Type B pancreatic cell (in vitro differentiated cells): ENCODE data around the gene ITGA1. TPM values are rescaled to one million over a fixed set of nuclear protein-coding genes. Genes with fewer than 3 reads are reported as not detected.

ENCODE experiments used
- DNase-seq: peaks from one replicate; pipeline ENCODE4 v3.0.0; 2021; ENCODE audit warnings: mixed read lengths; ENCODE audit not compliant: unreplicated experiment; ENCODE audit errors: extremely low spot score
- H3K27ac Mint-ChIP-seq: 2 replicates; pipeline ENCODE4 v1.8.0; 2021; ENCODE audit warnings: mild to moderate bottlenecking, mixed read lengths
- H3K27me3 Mint-ChIP-seq: 2 replicates; pipeline ENCODE4 v1.8.0; 2021; ENCODE audit warnings: mixed read lengths
- H3K36me3 Mint-ChIP-seq: 2 replicates; pipeline ENCODE4 v1.8.0; 2021; ENCODE audit warnings: mixed read lengths
- H3K4me1 Mint-ChIP-seq: one replicate; pipeline ENCODE4 v1.8.0; 2021; ENCODE audit warnings: mixed read lengths; ENCODE audit not compliant: unreplicated experiment
- H3K4me3 Mint-ChIP-seq: 2 replicates; pipeline ENCODE4 v1.8.0; 2021; ENCODE audit warnings: mild to moderate bottlenecking, mixed read lengths
- H3K9me3 Mint-ChIP-seq: 2 replicates; pipeline ENCODE4 v1.8.0; 2021; ENCODE audit warnings: mixed read lengths
- total RNA-seq: library from RNA; stranded (reverse); gene quantifications from 2 replicates; pipeline ENCODE4 v1.2.1, GENCODE V29; 2021; ENCODE audit warnings: low replicate concordance
- TF ChIP-seq, protein P1 (sequence below): fragments of 200-600 bp; sonication (generic); conservative IDR thresholded peaks from 2 replicates; pipeline ENCODE4 v1.5.0; 2021; ENCODE audit warnings: antibody characterized with exemption, mild to moderate bottlenecking

ITGA1 gene
- total RNA-seq, 1 donor from 2014 or later: 17.0 TPM

DNA sequence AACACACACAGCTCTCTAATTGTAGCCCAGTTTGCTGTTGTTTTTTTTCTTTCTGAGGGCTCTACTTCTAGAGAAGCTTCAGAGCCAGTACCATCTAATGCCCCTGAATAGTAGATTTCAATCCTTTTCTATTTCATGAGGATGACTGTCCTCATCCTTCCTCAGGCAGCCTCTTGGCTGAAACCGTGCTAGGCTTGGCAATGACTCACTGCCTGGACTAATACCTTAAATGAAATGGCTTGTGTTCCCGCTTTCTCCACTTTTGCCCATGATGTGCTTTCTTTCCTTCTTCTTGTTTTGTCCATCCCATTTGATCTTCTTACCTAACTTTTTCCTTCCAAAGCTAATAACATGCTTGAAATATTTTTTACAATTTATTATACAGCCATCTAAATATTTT, 80.1 kb downstream of the ITGA1 start:
- H3K27me3 Mint-ChIP-seq: no peaks in the 10 kb centered on the region
- H3K36me3 Mint-ChIP-seq: no peaks in the 10 kb centered on the region
- peaks cover 7% of the 10 kb centered on the region for H3K4me1 Mint-ChIP-seq
- TF ChIP-seq, protein P1, sequence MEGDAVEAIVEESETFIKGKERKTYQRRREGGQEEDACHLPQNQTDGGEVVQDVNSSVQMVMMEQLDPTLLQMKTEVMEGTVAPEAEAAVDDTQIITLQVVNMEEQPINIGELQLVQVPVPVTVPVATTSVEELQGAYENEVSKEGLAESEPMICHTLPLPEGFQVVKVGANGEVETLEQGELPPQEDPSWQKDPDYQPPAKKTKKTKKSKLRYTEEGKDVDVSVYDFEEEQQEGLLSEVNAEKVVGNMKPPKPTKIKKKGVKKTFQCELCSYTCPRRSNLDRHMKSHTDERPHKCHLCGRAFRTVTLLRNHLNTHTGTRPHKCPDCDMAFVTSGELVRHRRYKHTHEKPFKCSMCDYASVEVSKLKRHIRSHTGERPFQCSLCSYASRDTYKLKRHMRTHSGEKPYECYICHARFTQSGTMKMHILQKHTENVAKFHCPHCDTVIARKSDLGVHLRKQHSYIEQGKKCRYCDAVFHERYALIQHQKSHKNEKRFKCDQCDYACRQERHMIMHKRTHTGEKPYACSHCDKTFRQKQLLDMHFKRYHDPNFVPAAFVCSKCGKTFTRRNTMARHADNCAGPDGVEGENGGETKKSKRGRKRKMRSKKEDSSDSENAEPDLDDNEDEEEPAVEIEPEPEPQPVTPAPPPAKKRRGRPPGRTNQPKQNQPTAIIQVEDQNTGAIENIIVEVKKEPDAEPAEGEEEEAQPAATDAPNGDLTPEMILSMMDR: no peak
- H3K9me3 Mint-ChIP-seq: no peaks in the 10 kb centered on the region
- DNase-seq: no peak
- no peak overlapping the region for H3K27ac Mint-ChIP-seq
- H3K4me3 Mint-ChIP-seq: no peak overlapping the region

DNA sequence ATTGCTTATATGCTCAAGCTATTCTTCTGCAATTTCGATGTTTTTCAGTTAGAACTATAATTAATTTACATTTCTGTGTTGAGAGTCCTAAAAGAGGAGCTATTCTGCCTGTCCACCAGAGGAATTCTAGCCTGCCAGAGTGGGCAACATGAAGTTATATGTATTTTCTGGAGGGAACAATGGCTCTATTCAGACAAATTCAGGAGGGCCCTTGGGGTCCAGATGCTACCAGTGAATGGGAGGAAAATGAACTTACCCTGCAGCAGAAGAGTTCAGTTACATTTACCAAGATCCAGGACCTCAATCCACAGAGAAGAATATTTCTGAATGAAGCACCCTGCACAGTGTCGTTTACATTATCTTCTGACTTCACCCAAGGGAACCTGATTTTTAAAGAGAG, 80.7 kb downstream of the ITGA1 start:
- Mint-ChIP-seq H3K4me3 (no peak overlapping the region), H3K27ac (no peak overlapping the region), H3K36me3 (no peaks in the 10 kb centered on the region), H3K9me3 (no peaks in the 10 kb centered on the region), H3K27me3 (no peaks in the 10 kb centered on the region), H3K4me1 (peaks cover 7% of the 10 kb centered on the region)
- no peak for DNase-seq
- TF ChIP-seq, protein P1: peak; percentile 39

DNA sequence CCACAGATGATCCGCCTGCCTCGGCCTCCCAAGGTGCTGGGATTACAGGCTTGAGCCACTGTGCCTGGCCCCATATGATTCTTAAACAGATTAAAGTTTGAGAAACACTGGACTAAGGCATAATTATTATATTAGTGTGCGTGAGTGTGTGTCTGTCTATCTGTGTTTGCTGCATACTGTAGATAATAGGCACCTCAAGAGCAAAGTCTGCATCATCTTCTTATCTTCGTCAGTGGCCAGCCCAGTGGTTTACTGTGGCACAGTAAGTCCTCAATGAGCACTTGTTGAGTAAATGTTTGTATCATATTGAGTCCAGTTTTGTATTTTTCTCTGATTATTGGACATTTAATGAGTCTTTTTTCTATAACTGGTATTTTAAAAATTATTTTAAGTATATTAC, 81.7 kb downstream of the ITGA1 start:
- Mint-ChIP-seq H3K4me1 (peaks cover 7% of the 10 kb centered on the region), H3K27ac (no peak overlapping the region), H3K4me3 (no peak overlapping the region), H3K9me3 (no peaks in the 10 kb centered on the region), H3K27me3 (no peaks in the 10 kb centered on the region), H3K36me3 (no peaks in the 10 kb centered on the region)
- TF ChIP-seq, protein P1: no peak
- no peak for DNase-seq

DNA sequence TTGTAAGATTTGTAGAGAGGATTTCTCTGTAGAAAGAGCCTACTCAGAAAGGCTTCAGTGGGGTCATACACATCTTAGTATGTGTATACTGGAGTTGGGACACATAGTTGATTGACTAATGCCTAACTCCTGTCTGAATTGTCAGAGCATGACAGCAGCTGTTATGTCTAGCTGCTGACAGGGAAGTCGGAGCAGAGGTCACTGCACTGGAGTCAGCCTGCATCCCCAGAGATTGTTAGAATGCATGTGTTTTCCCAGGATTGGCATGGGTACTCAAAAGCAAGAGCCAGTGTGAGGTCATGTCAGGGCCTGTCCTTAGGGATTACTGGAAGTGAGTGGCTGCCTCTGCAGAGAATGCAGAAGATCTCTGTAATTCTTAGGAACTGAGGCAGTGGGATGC, 82.7 kb downstream of the ITGA1 start:
- Mint-ChIP-seq H3K4me1 (peaks cover 7% of the 10 kb centered on the region), H3K27ac (no peak overlapping the region)

DNA sequence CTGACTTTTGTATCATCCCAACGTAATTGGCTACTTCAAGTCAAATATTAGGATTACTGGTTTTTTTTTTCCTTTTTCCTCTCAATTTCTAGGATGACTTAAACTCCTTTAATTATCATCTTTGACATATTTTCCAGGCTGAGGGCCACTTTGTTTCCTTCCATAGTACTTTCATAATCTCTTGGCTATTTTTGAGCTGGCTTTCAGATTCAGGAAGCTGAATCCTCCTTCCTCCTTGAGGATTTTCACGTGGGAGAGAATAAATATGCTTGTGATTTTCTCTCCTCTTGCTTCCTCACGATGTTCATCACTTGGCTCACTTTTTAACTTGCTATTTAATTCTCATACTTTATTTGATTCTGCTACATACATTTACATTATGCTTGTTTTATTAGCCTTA, 88.1 kb downstream of the ITGA1 start:
- TF ChIP-seq, protein P1: no peak
- no peak for DNase-seq
- Mint-ChIP-seq H3K27ac (no peak overlapping the region), H3K36me3 (no peaks in the 10 kb centered on the region), H3K4me1 (no peaks in the 10 kb centered on the region), H3K9me3 (no peaks in the 10 kb centered on the region), H3K27me3 (no peaks in the 10 kb centered on the region), H3K4me3 (no peak overlapping the region)

More for the DNA sequence above, 82.7 kb downstream of the ITGA1 start:
- no peak for DNase-seq
- Mint-ChIP-seq H3K36me3 (no peaks in the 10 kb centered on the region), H3K9me3 (no peaks in the 10 kb centered on the region), H3K27me3 (no peaks in the 10 kb centered on the region), H3K4me3 (no peak overlapping the region)
- TF ChIP-seq, protein P1: no peak

DNA sequence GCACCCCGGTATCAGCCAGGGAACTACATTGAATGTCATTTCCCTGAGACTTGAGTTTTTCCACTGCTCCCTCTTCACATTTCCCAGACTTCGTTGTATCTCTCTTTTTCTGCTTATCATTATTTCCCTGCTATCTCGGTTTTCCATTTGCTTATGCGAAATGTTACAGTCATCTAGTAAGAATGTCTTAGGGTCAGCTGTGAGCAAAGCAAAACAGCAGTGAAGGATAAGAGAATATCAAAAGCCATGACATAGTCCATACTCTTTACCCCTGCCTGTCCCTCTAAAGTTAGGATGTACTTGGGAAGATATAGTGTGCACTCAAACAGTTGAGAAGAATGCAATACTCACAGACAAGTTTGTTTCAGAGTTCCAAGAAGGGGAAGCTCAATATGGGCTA, 88.7 kb downstream of the ITGA1 start:
- no peak overlapping the region for H3K4me3 Mint-ChIP-seq
- no peaks in the 10 kb centered on the region for H3K27me3 Mint-ChIP-seq
- no peaks in the 10 kb centered on the region for H3K4me1 Mint-ChIP-seq
- no peak for DNase-seq
- TF ChIP-seq, protein P1: no peak
- no peak overlapping the region for H3K27ac Mint-ChIP-seq
- H3K9me3 Mint-ChIP-seq: no peaks in the 10 kb centered on the region
- H3K36me3 Mint-ChIP-seq: no peaks in the 10 kb centered on the region
